ENCODE measurements around the gene DLG4.

- TF ChIP-seq CBFB (CRISPR knock-in tag; IDR thresholded peaks at IDR 0.05; ENCODE audit: low read depth): no peak
- TF ChIP-seq, protein P1, sequence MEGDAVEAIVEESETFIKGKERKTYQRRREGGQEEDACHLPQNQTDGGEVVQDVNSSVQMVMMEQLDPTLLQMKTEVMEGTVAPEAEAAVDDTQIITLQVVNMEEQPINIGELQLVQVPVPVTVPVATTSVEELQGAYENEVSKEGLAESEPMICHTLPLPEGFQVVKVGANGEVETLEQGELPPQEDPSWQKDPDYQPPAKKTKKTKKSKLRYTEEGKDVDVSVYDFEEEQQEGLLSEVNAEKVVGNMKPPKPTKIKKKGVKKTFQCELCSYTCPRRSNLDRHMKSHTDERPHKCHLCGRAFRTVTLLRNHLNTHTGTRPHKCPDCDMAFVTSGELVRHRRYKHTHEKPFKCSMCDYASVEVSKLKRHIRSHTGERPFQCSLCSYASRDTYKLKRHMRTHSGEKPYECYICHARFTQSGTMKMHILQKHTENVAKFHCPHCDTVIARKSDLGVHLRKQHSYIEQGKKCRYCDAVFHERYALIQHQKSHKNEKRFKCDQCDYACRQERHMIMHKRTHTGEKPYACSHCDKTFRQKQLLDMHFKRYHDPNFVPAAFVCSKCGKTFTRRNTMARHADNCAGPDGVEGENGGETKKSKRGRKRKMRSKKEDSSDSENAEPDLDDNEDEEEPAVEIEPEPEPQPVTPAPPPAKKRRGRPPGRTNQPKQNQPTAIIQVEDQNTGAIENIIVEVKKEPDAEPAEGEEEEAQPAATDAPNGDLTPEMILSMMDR (IDR thresholded peaks at IDR 0.05): no peak
- TF ChIP-seq ZBTB43 (CRISPR knock-in tag; IDR thresholded peaks at IDR 0.05): no peak
- TF ChIP-seq TP53 (CRISPR knock-in tag; IDR thresholded peaks at IDR 0.05): no peak
- TF ChIP-seq, protein P2, sequence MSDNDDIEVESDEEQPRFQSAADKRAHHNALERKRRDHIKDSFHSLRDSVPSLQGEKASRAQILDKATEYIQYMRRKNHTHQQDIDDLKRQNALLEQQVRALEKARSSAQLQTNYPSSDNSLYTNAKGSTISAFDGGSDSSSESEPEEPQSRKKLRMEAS (CRISPR knock-in tag; IDR thresholded peaks at IDR 0.05): no peak
- TF ChIP-seq NR2C2 (CRISPR knock-in tag; IDR thresholded peaks at IDR 0.05): no peak
- no peak for TF ChIP-seq NFATC4 (CRISPR knock-in tag; IDR thresholded peaks at IDR 0.05)
Observed at GRCh38 chr17:7211491-7212273, 8.0 kb downstream of the DLG4 start.
